MM.1S (cell line): ENCODE measurements around the gene CWC27.

Source experiments
- EZH2 ChIP-seq: fragments of 300-600 bp; sonication (generic); optimal IDR thresholded peaks from 2 replicates; pipeline ENCODE3; 2017; ENCODE audit warnings: low read depth, mild to moderate bottlenecking, antibody characterized with exemption, low read length, mixed read lengths
- EZH2phosphoT487 ChIP-seq: fragments of 300-600 bp; sonication (generic); IDR thresholded peaks from 2 replicates; pipeline ENCODE4 v1.6.1; 2018; ENCODE audit warnings: antibody characterized with exemption, low read length
- TF ChIP-seq, protein P1 (sequence below): fragments of 300-600 bp; sonication (generic); IDR thresholded peaks from 2 replicates; pipeline ENCODE4 v1.5.1; 2016; ENCODE audit warnings: antibody characterized with exemption, low read length, mixed read lengths

DNA sequence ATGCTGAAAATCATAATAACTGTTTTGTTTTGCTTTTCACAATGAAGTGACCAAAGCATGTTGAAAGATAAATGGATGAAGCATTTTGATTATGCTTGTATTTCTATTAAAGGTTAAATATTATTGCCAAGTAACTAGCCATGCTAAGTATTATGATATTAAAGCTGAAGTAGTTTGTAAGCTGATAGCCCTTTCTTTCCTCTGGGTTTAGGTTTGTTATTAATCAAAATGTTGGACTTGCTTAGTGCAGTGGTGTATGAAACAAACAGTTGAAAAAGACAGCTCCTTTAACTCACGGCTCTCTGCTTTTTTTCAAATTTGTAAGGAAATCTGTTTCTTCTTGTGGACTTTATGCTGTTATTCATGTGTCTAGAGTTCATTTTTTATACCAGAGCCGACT is 246.0 kb downstream of the CWC27 start:
- TF ChIP-seq, protein P1, sequence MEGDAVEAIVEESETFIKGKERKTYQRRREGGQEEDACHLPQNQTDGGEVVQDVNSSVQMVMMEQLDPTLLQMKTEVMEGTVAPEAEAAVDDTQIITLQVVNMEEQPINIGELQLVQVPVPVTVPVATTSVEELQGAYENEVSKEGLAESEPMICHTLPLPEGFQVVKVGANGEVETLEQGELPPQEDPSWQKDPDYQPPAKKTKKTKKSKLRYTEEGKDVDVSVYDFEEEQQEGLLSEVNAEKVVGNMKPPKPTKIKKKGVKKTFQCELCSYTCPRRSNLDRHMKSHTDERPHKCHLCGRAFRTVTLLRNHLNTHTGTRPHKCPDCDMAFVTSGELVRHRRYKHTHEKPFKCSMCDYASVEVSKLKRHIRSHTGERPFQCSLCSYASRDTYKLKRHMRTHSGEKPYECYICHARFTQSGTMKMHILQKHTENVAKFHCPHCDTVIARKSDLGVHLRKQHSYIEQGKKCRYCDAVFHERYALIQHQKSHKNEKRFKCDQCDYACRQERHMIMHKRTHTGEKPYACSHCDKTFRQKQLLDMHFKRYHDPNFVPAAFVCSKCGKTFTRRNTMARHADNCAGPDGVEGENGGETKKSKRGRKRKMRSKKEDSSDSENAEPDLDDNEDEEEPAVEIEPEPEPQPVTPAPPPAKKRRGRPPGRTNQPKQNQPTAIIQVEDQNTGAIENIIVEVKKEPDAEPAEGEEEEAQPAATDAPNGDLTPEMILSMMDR: no peak
- TF ChIP-seq EZH2 (no peak), EZH2phosphoT487 (no peak)
